Heart right ventricle (tissue), 16 donors: Measurements from ENCODE around the gene ALDH1L1. TPM values are rescaled to one million over a fixed set of nuclear protein-coding genes. Genes with fewer than 3 reads are reported as not detected.
"Not testable (repeated sequence)": the region's sequence is repeated elsewhere in the genome, so short reads cannot be mapped to it uniquely, and the experiment has no call there.

Source experiments
- ATAC-seq, 8 donors: fragments of 200-7000 bp; cut with Tn5 transposase; one replicate each; pipeline ENCODE4 v1.9.1; 2020; ENCODE audit warnings: mild to moderate bottlenecking in 8 of 8, moderate library complexity in 8 of 8, moderate number of reproducible peaks in 1 of 8
- DNase-seq, 2 donors: peaks; one replicate each; pipeline ENCODE4 v3.0.0-alpha.2; 2020
- H3K27ac ChIP-seq, 10 donors: fragments of 200-600 bp; sonication (generic) in 2 of 10; one replicate each; pipeline versions ENCODE4 v1.5.0 to v1.8.0; 2020 to 2022; ENCODE audit warnings: mild to moderate bottlenecking in 3 of 10
- H3K27me3 ChIP-seq, 7 donors: fragments of 200-600 bp; one replicate each; pipeline ENCODE4 v1.8.0; 2021 to 2022; ENCODE audit warnings: mild to moderate bottlenecking in 2 of 7
- H3K36me3 ChIP-seq, 9 donors: fragments of 200-600 bp; sonication (generic) in 1 of 9; one replicate each; pipeline versions ENCODE4 v1.5.0 to v1.8.0; 2020 to 2022; ENCODE audit warnings: mild to moderate bottlenecking in 2 of 9
- H3K4me1 ChIP-seq, 9 donors: fragments of 200-600 bp; sonication (generic) in 1 of 9; one replicate each; pipeline versions ENCODE4 v1.5.0 to v1.8.0; 2020 to 2022; ENCODE audit warnings: mild to moderate bottlenecking in 4 of 9
- H3K4me3 ChIP-seq, 10 donors: fragments of 200-600 bp; sonication (generic) in 2 of 10; one replicate each; pipeline versions ENCODE4 v1.5.0 to v1.8.0; 2020 to 2022; ENCODE audit warnings: mild to moderate bottlenecking in 7 of 10, moderate library complexity in 2 of 10
- H3K9me3 ChIP-seq, 11 donors: fragments of 200-600 bp in 10 of 11; sonication (generic) in 2 of 11; one replicate each; pipeline versions ENCODE4 v1.5.0 to v1.8.0; 2013 to 2022; ENCODE audit warnings: mild to moderate bottlenecking in 2 of 11, control low read depth in 1 of 11, moderate library complexity in 1 of 11
- CTCF ChIP-seq, 9 donors: fragments of 200-600 bp; sonication (generic) in 2 of 9; IDR thresholded peaks; one replicate each; pipeline versions ENCODE4 v1.5.0 to v1.8.0; 2021 to 2022; ENCODE audit warnings: antibody characterized with exemption in 9 of 9, mild to moderate bottlenecking in 5 of 9, moderate library complexity in 1 of 9
- WGBS, 2 donors: extraction: QIAGEN DNeasy Blood & Tissue Kit; methylation state at CpG; one replicate each; pipeline ENCODE4 v1.1.7; 2013; ENCODE audit warnings: inconsistent platforms in 1 of 2; 5-methylcytosine and 5-hydroxymethylcytosine counted together
- intact Hi-C, 10 donors: fragments of 100-400 bp; cut with DNase I; formaldehyde crosslinking; loops; one replicate each; pipeline versions ENCODE4 v1.11.1 to v1.14.2; 2022
- polyA plus RNA-seq, 2 donors: library from polyadenylated mRNA; stranded (reverse); fragments of 200-250 nt; gene quantifications; one replicate each; pipeline ENCODE4 v1.2.3, GENCODE V29; 2013
- total RNA-seq, 10 donors: library from RNA; stranded (reverse); fragmentation: NEBNext Ultra II Directional in 3 of 10; extraction: Animal tissue kit (Norgen Biotek cat#: 25700) in 3 of 10; gene quantifications; one replicate each; pipeline versions ENCODE4 v1.2.1 to v1.2.4, GENCODE V29; 2021 to 2023
- donor health status: Arrhythmogenic right ventricular cardiomyopathy.
- donor health status: ischemic (EF 13 %, LVEDD 7.1; RV severe dilation, severe dysfunction).
- donor health status: healthy with polysubstance abuse.
- donor health status: DM: no; HTN: yes; CAD: no.
- donor health status: DM: no; HTN: no; CAD: no.
- donor health status: ischemic (EF 25% LVEDD 6.9; RV normal size, moderate dysfunction).
- donor health status: ischemic (EF 25% LVEDD 5.7; RV mildly dilated, moderate dysfunction).
- donor health status: healthy.
- donor health status: DM: yes; HTN: yes; CAD: no.
- donor health status: Ischemic cardiomyopathy.
- donor health status: ischemic (EF 35%, LVEDD 5.7; RV mildly dilated, moderate dysfunction).
- donor health status: nonischemic (EF 11% LVEDD 7.7; RV severe dilation, severe dysfunction).
- donor health status: DM: yes; HTN: yes; CAD: no.
- donor health status: PGD.
- donor health status: ischemic (EF 29% LVEDD 5.4; RV normal size, mild dysfunction).
- donor health status: nonischemic (EF 23%, LVEDD 6.1; RV moderate dilation, normal function).

The ALDH1L1 gene
- total and polyA plus RNA-seq, 12 donors: 14.9 to 45.9 (median 31.7) TPM

DNA sequence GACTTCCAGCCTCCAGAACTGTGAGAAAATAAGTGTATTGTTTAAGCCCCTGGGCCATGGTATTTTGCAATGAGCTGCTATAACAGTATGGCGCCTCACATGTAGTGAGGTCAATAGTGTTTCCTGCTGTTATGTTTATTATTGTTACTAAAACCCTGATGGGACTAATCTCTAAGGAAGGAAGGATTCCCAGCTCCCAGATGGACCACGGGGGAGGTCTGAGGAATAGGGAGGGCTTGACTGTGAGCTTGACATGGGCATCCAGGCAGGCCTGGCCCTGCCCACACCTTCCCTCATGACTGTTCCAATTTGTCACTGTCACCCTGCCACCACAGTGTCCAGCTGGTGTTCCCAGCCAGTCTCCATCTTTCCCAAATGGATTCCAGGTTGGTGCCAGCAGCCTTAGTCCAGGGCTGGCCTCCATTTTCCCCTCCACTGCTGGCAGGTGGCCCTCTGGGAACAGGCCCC lies 82.0 kb downstream of the ALDH1L1 start:
- H3K36me3 ChIP-seq: no peaks in the 10 kb centered on the region
- no peak for TF ChIP-seq CTCF (IDR thresholded peaks at IDR 0.05)
- ATAC-seq: no peak
- DNase-seq: no peak
- H3K27me3 ChIP-seq: no peaks in the 10 kb centered on the region
- peaks cover 0 to 21% (median 3%) of the 10 kb centered on the region in 11 donors for H3K9me3 ChIP-seq
- no peak overlapping the region for H3K27ac ChIP-seq
- H3K4me3 ChIP-seq: no peak overlapping the region
- intact Hi-C loops: no loop called here
- 58 to 73% methylated on average over 2 of the region's 2 CpGs for WGBS, 2 donors
- H3K4me1 ChIP-seq: peaks cover 9 to 35% (median 26%) of the 10 kb centered on the region in 9 donors

GRCh38 chr3:126097801-126098200 lies 82.6 kb downstream of the ALDH1L1 start:
- no peak overlapping the region for H3K4me3 ChIP-seq
- H3K27ac ChIP-seq: no peak overlapping the region
- ATAC-seq (no peak), DNase-seq (no peak)
- no peaks in the 10 kb centered on the region for H3K36me3 ChIP-seq
- intact Hi-C loops: no loop called here
- no peak for TF ChIP-seq CTCF (IDR thresholded peaks at IDR 0.05)
- no peaks in the 10 kb centered on the region for H3K27me3 ChIP-seq
- H3K9me3 ChIP-seq: peaks cover 0 to 21% (median 3%) of the 10 kb centered on the region in 11 donors
- peaks cover 9 to 28% (median 26%) of the 10 kb centered on the region in 9 donors for H3K4me1 ChIP-seq

DNA sequence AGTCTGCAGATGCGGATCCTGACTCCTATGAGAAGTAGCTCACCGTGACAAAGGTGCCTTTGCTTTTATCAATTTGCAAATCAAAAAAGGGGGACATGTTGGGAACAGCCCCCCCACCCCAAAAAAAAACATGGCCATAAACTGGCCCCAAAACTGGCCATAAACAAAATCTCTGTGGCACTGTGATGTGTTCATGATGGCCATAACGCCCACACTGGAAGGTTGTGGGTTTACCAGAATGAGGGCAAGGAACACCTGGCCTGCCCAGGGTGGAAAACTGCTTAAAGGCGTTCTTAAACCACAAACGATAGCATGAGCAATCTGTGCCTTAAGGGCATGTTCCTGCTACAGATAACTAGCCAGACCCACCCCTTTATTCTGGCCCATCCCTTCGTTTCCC lies 84.1 kb downstream of the ALDH1L1 start:
- 79 to 90% methylated on average over 6 of the region's 6 CpGs for WGBS, 2 donors
- not testable (repeated sequence) for ATAC-seq, H3K4me3 ChIP-seq

GRCh38 chr3:126092128-126092527 lies 88.3 kb downstream of the ALDH1L1 start:
- DNase-seq, H3K27ac ChIP-seq, H3K4me1 ChIP-seq, ATAC-seq, H3K4me3 ChIP-seq, H3K36me3 ChIP-seq, H3K27me3 ChIP-seq, intact Hi-C loops: not testable (repeated sequence)
- WGBS, 2 donors: 94 to 96% methylated on average over 5 of the region's 5 CpGs
- H3K9me3 ChIP-seq: peaks cover 0 to 32% (median 3%) of the 10 kb centered on the region in 11 donors

More for the DNA sequence above, 84.1 kb downstream of the ALDH1L1 start:
- intact Hi-C loops, H3K27me3 ChIP-seq, H3K36me3 ChIP-seq, H3K27ac ChIP-seq, DNase-seq: not testable (repeated sequence)
- Histone ChIP-seq H3K9me3 (peaks cover 0 to 29% (median 3%) of the 10 kb centered on the region in 11 donors), H3K4me1 (peaks cover 4 to 16% (median 12%) of the 10 kb centered on the region in 9 donors)

GRCh38 chr3:126087552-126088175 lies 92.7 kb downstream of the ALDH1L1 start:
- intact Hi-C loops: loop anchor here in 5 of 10 donors (10.0 kb wide), 3 partner anchors 93 to 113 kb away; no protein-coding TSS in a partner anchor
- ATAC-seq (no peak), DNase-seq (no peak)
- Histone ChIP-seq H3K9me3 (peaks cover 0 to 17% (median 0%) of the 10 kb centered on the region in 11 donors), H3K36me3 (no peaks in the 10 kb centered on the region), H3K27ac (no peak overlapping the region), H3K4me3 (no peak overlapping the region), H3K27me3 (no peaks in the 10 kb centered on the region), H3K4me1 (peaks cover 0 to 17% (median 12%) of the 10 kb centered on the region in 9 donors)
- no peak for TF ChIP-seq CTCF (IDR thresholded peaks at IDR 0.05)
- WGBS, 2 donors: 82 to 93% methylated on average over 1 of the region's 1 CpG
